ENCODE results near the gene PIP5K1B.

Gene PIP5K1B

DNA sequence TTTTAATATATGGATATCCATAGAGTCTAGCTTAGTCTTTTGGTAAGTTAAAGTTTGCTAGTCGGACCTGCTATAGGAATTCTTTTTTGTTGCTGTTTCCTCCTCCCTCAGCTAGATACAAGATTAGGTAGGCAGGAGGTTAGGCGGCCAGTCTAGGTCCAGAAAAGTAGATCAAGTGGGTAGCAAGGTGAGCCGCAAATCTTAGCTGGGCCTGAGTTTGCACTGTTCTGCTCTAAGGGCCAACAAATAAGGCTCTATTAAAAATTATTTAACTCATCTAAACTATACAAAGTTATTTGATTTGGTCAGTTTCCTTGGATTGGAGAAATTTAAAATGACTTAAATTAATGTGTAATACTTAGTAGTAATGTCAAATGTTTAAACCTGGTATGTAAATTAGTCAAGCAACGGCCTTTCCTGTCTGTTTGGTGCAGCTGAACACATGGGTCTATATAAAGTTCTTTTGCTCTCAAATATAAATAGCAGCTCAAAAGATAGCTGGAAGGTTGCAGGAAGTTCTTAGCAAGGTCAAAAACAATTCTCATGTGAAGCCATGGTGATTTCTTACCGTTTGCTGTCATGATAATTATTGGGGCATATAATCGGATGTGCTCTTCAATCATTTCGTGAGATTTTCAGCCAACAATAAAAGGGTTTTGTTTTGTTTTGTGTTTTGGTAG lies 236.9 kb downstream of the PIP5K1B start:
- no peaks in the 10 kb centered on the region for H3K27me3 ChIP-seq (ENCODE audit: control insufficient read depth, insufficient read depth, low read length)

DNA sequence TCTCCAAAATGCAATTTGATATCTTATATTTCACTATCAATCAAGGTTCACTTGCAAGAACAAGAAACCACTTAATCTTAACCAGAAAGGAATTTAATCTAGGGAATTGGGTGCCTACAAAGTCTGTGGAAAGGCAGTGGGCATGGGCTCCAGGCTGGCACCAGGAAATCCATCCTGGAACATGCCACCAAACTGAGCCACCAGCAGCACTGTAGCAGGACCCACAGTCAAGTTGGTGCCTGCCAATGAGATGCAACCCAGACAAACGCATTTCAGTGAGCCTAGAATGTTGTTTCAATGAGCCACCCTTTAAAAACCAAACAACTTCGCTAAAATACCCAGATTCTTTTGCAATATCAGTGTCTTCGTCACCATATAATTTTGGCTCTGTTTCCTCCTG lies 237.8 kb downstream of the PIP5K1B start:
- peaks cover 3% of the 10 kb centered on the region for H3K36me3 ChIP-seq (ENCODE audit: control insufficient read depth, insufficient read depth, low read length)
- no peaks in the 10 kb centered on the region for H3K4me1 ChIP-seq (ENCODE audit: control insufficient read depth, insufficient read depth, low read length)
- H3K9me3 ChIP-seq (ENCODE audit: control insufficient read depth, low read length) = no peaks in the 10 kb centered on the region
- no peak overlapping the region for H3K4me3 ChIP-seq (ENCODE audit: low read length)
- no peak overlapping the region for H3K9ac ChIP-seq (ENCODE audit: low read length)
- H3K27me3 ChIP-seq (ENCODE audit: control insufficient read depth, insufficient read depth, low read length) = no peaks in the 10 kb centered on the region

More for the DNA sequence above, 236.9 kb downstream of the PIP5K1B start:
- Histone ChIP-seq H3K9me3 (ENCODE audit: control insufficient read depth, low read length) (no peaks in the 10 kb centered on the region), H3K9ac (ENCODE audit: low read length) (no peak overlapping the region), H3K36me3 (ENCODE audit: control insufficient read depth, insufficient read depth, low read length) (no peaks in the 10 kb centered on the region), H3K4me1 (ENCODE audit: control insufficient read depth, insufficient read depth, low read length) (no peaks in the 10 kb centered on the region), H3K4me3 (ENCODE audit: low read length) (no peak overlapping the region)

DNA sequence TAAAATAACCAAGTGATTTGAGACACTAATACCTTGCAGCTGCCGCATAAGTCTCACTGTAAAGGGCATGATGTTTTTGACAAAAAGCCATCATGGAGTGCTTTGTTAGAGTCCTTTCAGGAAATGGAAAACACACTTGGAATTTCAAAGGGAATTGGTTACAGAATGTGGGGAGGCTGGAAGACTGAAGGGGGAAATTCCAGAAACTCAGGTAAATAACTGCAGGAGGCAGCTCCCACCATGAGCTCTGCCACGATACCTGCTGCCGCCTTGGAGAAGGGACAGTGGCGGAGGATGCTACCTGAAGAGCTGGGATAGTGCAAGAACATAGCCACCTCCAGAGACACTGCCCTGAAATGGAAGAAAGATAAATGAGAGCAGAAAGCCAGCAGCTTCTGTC lies 242.0 kb downstream of the PIP5K1B start:
- Histone ChIP-seq H3K4me3 (ENCODE audit: low read length) (no peak overlapping the region), H3K9me3 (ENCODE audit: control insufficient read depth, low read length) (no peaks in the 10 kb centered on the region), H3K27me3 (ENCODE audit: control insufficient read depth, insufficient read depth, low read length) (no peaks in the 10 kb centered on the region), H3K9ac (ENCODE audit: low read length) (no peak overlapping the region), H3K36me3 (ENCODE audit: control insufficient read depth, insufficient read depth, low read length) (peaks cover 4% of the 10 kb centered on the region), H3K4me1 (ENCODE audit: control insufficient read depth, insufficient read depth, low read length) (no peaks in the 10 kb centered on the region)

- Histone ChIP-seq H3K36me3 (ENCODE audit: control insufficient read depth, insufficient read depth, low read length) (peaks cover 4% of the 10 kb centered on the region), H3K9ac (ENCODE audit: low read length) (no peak overlapping the region), H3K4me1 (ENCODE audit: control insufficient read depth, insufficient read depth, low read length) (no peaks in the 10 kb centered on the region), H3K4me3 (ENCODE audit: low read length) (no peak overlapping the region), H3K9me3 (ENCODE audit: control insufficient read depth, low read length) (no peaks in the 10 kb centered on the region), H3K27me3 (ENCODE audit: control insufficient read depth, insufficient read depth, low read length) (no peaks in the 10 kb centered on the region)
Observed at GRCh38 chr9:68947842-68948569, 243.0 kb downstream of the PIP5K1B start.

- Histone ChIP-seq H3K4me3 (ENCODE audit: low read length) (no peak overlapping the region), H3K4me1 (ENCODE audit: control insufficient read depth, insufficient read depth, low read length) (no peaks in the 10 kb centered on the region), H3K9ac (ENCODE audit: low read length) (no peak overlapping the region), H3K9me3 (ENCODE audit: control insufficient read depth, low read length) (no peaks in the 10 kb centered on the region), H3K27me3 (ENCODE audit: control insufficient read depth, insufficient read depth, low read length) (no peaks in the 10 kb centered on the region), H3K36me3 (ENCODE audit: control insufficient read depth, insufficient read depth, low read length) (peaks cover 4% of the 10 kb centered on the region)
Observed at GRCh38 chr9:68949271-68950000, 244.4 kb downstream of the PIP5K1B start.

- no peak overlapping the region for H3K4me3 ChIP-seq (ENCODE audit: low read length)
- H3K9me3 ChIP-seq (ENCODE audit: control insufficient read depth, low read length) = no peaks in the 10 kb centered on the region
- H3K27me3 ChIP-seq (ENCODE audit: control insufficient read depth, insufficient read depth, low read length) = no peaks in the 10 kb centered on the region
- no peak overlapping the region for H3K9ac ChIP-seq (ENCODE audit: low read length)
- H3K4me1 ChIP-seq (ENCODE audit: control insufficient read depth, insufficient read depth, low read length) = no peaks in the 10 kb centered on the region
- peaks cover 4% of the 10 kb centered on the region for H3K36me3 ChIP-seq (ENCODE audit: control insufficient read depth, insufficient read depth, low read length)
Observed at GRCh38 chr9:68950188-68950587, 245.1 kb downstream of the PIP5K1B start.

DNA sequence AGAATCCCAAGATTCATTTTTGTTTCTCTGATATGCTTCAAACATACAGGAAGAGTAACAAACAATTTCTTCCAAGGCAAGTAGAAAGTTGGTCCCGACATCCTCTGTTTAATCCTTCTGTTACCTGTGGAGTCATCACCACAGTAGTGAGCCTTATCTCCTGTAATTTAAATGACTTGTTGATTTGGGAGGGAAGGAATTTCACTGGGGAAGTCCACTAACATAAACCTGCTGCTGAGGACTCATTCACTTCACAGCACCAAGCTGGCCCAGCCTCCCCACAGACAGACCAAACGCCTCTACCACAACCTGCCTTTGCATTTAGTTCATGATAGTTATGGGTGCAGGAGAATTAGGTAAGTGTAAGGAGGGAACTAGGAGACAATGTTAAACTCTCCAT lies 245.6 kb downstream of the PIP5K1B start:
- Histone ChIP-seq H3K4me1 (ENCODE audit: control insufficient read depth, insufficient read depth, low read length) (no peaks in the 10 kb centered on the region), H3K27me3 (ENCODE audit: control insufficient read depth, insufficient read depth, low read length) (no peaks in the 10 kb centered on the region), H3K9me3 (ENCODE audit: control insufficient read depth, low read length) (no peaks in the 10 kb centered on the region), H3K36me3 (ENCODE audit: control insufficient read depth, insufficient read depth, low read length) (peaks cover 4% of the 10 kb centered on the region), H3K9ac (ENCODE audit: low read length) (no peak overlapping the region), H3K4me3 (ENCODE audit: low read length) (no peak overlapping the region)

DNA sequence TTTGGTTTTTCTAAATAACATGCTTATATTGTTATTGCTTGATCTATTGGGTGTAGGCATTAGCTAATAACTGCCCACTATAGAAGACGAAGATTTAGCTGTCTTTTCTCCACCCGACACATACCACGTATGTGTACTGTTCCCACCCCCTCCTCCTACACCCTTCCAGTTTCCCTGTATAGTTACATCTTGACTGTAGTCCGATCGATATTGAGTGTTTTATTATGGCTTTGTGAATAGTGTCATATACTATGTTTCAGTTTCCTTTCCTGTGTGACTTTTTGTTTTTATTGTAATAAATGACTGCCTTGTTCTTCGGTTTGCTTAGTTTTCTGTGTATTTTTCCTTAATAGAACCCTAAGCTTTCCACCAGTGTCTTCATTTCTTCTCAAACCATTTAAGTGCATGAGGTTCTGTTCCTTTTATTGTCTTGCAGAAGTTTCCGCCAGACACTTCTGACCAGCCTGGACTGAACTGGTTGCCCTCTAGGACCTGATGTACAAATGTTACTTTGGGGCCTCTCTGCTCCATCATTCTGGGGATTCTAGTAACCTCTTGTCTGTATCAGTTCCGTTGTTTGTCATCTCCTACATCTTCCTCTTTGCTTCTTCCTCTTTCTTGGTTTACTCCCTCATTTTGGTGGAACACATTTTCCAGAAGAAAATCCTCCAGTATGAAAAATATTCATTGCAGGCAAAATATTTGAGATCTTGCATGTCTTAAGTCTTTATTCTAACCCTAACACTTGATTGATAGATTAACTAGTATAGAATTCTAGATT lies 247.0 kb downstream of the PIP5K1B start:
- no peak overlapping the region for H3K9ac ChIP-seq (ENCODE audit: low read length)
- H3K4me3 ChIP-seq (ENCODE audit: low read length) = no peak overlapping the region
- peaks cover 4% of the 10 kb centered on the region for H3K36me3 ChIP-seq (ENCODE audit: control insufficient read depth, insufficient read depth, low read length)
- H3K9me3 ChIP-seq (ENCODE audit: control insufficient read depth, low read length) = no peaks in the 10 kb centered on the region
- H3K27me3 ChIP-seq (ENCODE audit: control insufficient read depth, insufficient read depth, low read length) = no peaks in the 10 kb centered on the region
- H3K4me1 ChIP-seq (ENCODE audit: control insufficient read depth, insufficient read depth, low read length) = no peaks in the 10 kb centered on the region

DNA sequence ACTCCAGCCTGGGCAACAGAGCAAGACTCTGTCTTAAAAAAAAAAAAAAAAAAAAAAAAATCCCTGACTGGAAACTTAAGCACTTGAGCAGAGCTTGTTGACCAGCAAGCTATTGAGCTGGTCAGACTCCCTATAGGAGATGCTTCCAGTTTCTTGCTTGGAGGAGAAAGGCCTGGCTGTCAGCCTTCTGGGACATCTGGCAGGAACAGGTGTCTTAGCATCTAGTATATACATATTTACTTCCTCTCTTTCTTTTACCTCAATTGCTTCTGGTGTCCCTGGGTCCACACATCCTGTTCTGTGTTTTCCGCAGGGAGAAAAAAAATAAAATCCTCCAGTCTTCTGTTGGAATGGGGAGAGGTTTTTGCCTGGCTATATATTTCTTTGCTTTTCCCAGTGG lies 248.7 kb downstream of the PIP5K1B start:
- Histone ChIP-seq H3K36me3 (ENCODE audit: control insufficient read depth, insufficient read depth, low read length) (no peaks in the 10 kb centered on the region), H3K4me3 (ENCODE audit: low read length) (no peak overlapping the region), H3K9ac (ENCODE audit: low read length) (no peak overlapping the region), H3K27me3 (ENCODE audit: control insufficient read depth, insufficient read depth, low read length) (no peaks in the 10 kb centered on the region), H3K9me3 (ENCODE audit: control insufficient read depth, low read length) (no peaks in the 10 kb centered on the region), H3K4me1 (ENCODE audit: control insufficient read depth, insufficient read depth, low read length) (no peaks in the 10 kb centered on the region)

DNA sequence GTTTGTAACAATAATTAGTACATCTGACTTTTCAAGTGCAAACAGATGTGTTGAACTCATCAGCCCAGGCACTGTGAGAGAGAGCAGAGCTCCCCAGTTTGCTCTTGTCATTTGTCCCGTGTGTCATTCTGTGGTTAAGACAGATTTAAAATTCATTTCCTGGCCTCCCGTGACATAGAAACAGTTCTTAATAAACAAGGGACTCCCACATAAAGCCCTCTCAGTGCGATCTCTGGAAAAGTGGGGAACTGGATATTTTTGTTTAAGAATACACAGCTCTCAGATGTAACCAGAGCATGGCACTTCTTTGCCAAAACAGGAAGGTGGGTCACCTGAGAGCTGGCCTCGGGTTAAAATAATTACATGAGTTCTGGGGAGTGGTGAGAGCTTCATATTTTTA lies 250.3 kb downstream of the PIP5K1B start:
- H3K4me3 ChIP-seq (ENCODE audit: low read length) = no peak overlapping the region
- H3K4me1 ChIP-seq (ENCODE audit: control insufficient read depth, insufficient read depth, low read length) = no peaks in the 10 kb centered on the region
- no peaks in the 10 kb centered on the region for H3K36me3 ChIP-seq (ENCODE audit: control insufficient read depth, insufficient read depth, low read length)
- no peak overlapping the region for H3K9ac ChIP-seq (ENCODE audit: low read length)
- H3K9me3 ChIP-seq (ENCODE audit: control insufficient read depth, low read length) = no peaks in the 10 kb centered on the region
- no peaks in the 10 kb centered on the region for H3K27me3 ChIP-seq (ENCODE audit: control insufficient read depth, insufficient read depth, low read length)

- H3K27me3 ChIP-seq (ENCODE audit: control insufficient read depth, insufficient read depth, low read length) = no peaks in the 10 kb centered on the region
- H3K9me3 ChIP-seq (ENCODE audit: control insufficient read depth, low read length) = no peaks in the 10 kb centered on the region
- peaks cover 4% of the 10 kb centered on the region for H3K4me1 ChIP-seq (ENCODE audit: control insufficient read depth, insufficient read depth, low read length)
- no peaks in the 10 kb centered on the region for H3K36me3 ChIP-seq (ENCODE audit: control insufficient read depth, insufficient read depth, low read length)
- no peak overlapping the region for H3K4me3 ChIP-seq (ENCODE audit: low read length)
- H3K9ac ChIP-seq (ENCODE audit: low read length) = no peak overlapping the region
Observed at GRCh38 chr9:68957479-68957878, 252.4 kb downstream of the PIP5K1B start.
